PFSK-1 (cell line): ENCODE data around the gene PRRC2B.

ENCODE experiments used
- FOXP2 ChIP-seq: optimal IDR thresholded peaks from 2 replicates; pipeline ENCODE3; 2011; ENCODE audit warnings: borderline replicate concordance, control low read depth, inconsistent platforms; ENCODE audit not compliant: insufficient read depth; ENCODE audit errors: extremely low read length, extremely low read depth
- POLR2AphosphoS5 ChIP-seq: IDR thresholded peaks from 2 replicates; pipeline ENCODE4 v1.6.1; 2012; ENCODE audit warnings: low read depth, mild to moderate bottlenecking, control low read depth, low read length, moderate library complexity
- REST ChIP-seq, 2 experiments: IDR thresholded peaks; 2 replicates each; pipeline versions ENCODE4 v1.6.1 to v1.8.0; 2011 to 2012; ENCODE audit warnings: low read depth in 2 of 2, low read length in 2 of 2, control low read depth in 1 of 2, inconsistent platforms in 1 of 2, mild to moderate bottlenecking in 1 of 2, moderate library complexity in 1 of 2; ENCODE audit not compliant: insufficient read depth in 1 of 2
- SIN3A ChIP-seq: IDR thresholded peaks from 2 replicates; pipeline ENCODE4 v1.6.1; 2012; ENCODE audit warnings: mild to moderate bottlenecking, low read length, moderate library complexity, borderline replicate concordance; ENCODE audit not compliant: insufficient read depth
- TAF1 ChIP-seq: IDR thresholded peaks from 2 replicates; pipeline ENCODE4 v1.6.1; 2012; ENCODE audit warnings: low read length, control low read depth, borderline replicate concordance; ENCODE audit not compliant: insufficient read depth

Gene PRRC2B

DNA sequence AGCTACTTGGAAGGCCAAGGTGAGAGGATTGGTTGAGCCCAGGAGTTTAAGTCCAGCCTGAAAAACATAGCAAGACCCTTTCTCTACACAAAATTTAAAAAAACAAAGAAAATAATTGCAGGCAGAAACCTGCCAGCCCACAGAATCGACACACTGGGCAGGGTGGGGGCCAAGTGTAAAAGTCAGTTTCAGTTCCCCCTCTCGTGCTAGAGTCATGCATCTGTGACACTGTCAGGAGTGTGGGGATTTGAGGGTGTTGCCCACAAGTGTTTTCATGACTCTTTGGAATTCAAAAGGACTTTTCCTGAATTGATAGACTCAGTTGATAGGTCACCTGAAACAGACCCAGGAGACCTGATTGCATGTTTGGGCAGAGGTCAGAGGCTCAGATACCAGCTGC, 47.6 kb downstream of the PRRC2B start:
- TF ChIP-seq FOXP2 = no peak
- no peak for TF ChIP-seq POLR2AphosphoS5
- TF ChIP-seq SIN3A = no peak
- no peak for TF ChIP-seq REST (IDR thresholded peaks at IDR 0.05; ENCODE audit: insufficient read depth in 1 of 2, low read depth in 2 of 2, low read length in 2 of 2)
- no peak for TF ChIP-seq TAF1

DNA sequence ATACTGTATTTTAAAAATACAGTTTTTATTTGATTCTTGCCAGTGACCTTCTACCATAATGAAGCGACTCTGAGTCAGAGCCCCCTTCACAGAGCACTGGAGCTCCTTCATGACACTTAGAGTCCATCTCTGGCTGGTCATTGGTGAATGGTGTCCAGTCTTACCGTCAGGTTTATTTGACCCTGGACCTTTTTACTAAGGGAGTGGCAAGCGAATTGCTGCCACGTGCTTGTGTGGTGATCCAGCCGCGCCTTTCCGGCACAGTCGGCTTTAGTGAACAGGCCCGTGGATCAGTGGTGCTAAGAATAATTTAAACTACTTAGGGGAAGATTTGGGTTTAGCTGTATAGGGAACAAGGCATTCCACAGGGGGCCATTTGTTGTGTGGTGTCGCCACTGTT, 48.5 kb downstream of the PRRC2B start:
- TF ChIP-seq REST (IDR thresholded peaks at IDR 0.05; ENCODE audit: insufficient read depth in 1 of 2, low read depth in 2 of 2, low read length in 2 of 2) = no peak
- no peak for TF ChIP-seq FOXP2
- no peak for TF ChIP-seq POLR2AphosphoS5
- TF ChIP-seq SIN3A = no peak

- TF ChIP-seq REST (IDR thresholded peaks at IDR 0.05; ENCODE audit: insufficient read depth in 1 of 2, low read depth in 2 of 2, low read length in 2 of 2) (no peak), TAF1 (no peak), FOXP2 (no peak), SIN3A (no peak), POLR2AphosphoS5 (no peak)
These were observed 49.8 kb downstream of the PRRC2B start for GRCh38 chr9:131443648-131444047.

DNA sequence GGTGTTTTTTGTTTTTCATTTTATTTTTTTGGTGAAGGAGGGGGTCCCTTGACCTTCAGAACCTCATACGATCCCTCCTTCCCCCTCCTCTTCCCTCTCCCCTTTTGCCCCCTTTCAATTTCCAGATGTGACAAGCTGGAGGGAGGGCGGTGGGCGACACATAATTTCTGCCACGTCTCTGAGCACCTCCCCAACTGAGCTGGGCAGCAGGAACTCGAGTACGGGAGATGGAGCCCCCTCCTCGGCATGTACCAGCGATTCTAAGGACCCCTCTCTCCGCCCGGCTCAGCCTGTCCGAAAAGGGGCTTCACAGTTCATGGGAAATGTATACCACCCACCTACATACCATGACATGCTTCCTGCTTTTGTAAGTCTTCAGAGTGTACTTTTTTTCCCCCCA, 52.4 kb downstream of the PRRC2B start:
- TF ChIP-seq SIN3A = no peak
- TF ChIP-seq REST (IDR thresholded peaks at IDR 0.05; ENCODE audit: insufficient read depth in 1 of 2, low read depth in 2 of 2, low read length in 2 of 2) = no peak
- no peak for TF ChIP-seq POLR2AphosphoS5
- TF ChIP-seq TAF1 = no peak
- no peak for TF ChIP-seq FOXP2

DNA sequence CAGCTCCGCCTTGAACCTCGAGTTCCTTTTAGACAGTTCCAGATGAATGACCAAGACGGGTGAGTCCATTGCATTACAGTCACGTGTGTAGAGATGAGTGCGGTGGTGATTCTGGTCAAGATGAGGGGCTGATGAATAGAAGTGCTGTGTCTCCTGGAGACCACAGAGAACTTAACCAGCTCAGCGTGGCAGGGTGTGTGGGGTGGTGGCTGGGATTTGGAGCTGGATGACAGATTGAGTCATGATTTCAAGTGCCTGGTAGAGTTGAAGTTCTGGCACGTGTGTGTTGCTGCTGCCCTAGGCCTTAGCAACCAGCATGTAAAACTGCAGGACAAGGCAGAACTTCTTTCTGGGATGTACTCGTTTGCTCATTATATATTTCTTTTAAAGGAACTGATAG, 53.3 kb downstream of the PRRC2B start:
- no peak for TF ChIP-seq REST (IDR thresholded peaks at IDR 0.05; ENCODE audit: insufficient read depth in 1 of 2, low read depth in 2 of 2, low read length in 2 of 2)
- TF ChIP-seq FOXP2 = no peak
- no peak for TF ChIP-seq SIN3A
- TF ChIP-seq TAF1 = no peak
- no peak for TF ChIP-seq POLR2AphosphoS5
